ENCODE data around the gene COLEC11.

DNA sequence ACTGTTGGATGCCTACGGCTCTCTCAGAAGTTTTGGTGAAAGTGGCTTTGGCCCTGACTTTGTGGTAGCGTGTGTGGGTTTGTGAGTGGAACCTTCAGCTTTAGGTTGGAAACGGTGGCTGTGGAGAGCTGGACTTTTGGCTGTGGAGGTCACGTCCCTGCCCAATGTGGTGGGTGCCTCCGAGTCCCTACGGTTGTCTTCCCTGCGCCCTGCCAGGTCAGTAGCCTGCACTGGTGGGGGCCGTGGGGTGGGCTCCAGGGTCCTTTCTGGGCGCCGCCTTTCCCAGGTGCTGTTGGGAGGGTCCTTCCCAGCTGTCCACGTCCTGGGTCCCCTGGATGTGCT, 11.1 kb downstream of the COLEC11 start:
- TF ChIP-seq, protein P1, sequence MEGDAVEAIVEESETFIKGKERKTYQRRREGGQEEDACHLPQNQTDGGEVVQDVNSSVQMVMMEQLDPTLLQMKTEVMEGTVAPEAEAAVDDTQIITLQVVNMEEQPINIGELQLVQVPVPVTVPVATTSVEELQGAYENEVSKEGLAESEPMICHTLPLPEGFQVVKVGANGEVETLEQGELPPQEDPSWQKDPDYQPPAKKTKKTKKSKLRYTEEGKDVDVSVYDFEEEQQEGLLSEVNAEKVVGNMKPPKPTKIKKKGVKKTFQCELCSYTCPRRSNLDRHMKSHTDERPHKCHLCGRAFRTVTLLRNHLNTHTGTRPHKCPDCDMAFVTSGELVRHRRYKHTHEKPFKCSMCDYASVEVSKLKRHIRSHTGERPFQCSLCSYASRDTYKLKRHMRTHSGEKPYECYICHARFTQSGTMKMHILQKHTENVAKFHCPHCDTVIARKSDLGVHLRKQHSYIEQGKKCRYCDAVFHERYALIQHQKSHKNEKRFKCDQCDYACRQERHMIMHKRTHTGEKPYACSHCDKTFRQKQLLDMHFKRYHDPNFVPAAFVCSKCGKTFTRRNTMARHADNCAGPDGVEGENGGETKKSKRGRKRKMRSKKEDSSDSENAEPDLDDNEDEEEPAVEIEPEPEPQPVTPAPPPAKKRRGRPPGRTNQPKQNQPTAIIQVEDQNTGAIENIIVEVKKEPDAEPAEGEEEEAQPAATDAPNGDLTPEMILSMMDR (IDR thresholded peaks at IDR 0.05) = no peak
- no peak for TF ChIP-seq EP300 (IDR thresholded peaks at IDR 0.05)
